ENCODE data around the gene CDH26. TPM values are rescaled to one million over a fixed set of nuclear protein-coding genes. Genes with fewer than 3 reads are reported as not detected.

Gene CDH26
- total RNA-seq, 2 donors from 2014 or later = 0.26 to 0.33 TPM

- intact Hi-C loops (cut with DNase I) = no loop called here
- Histone ChIP-seq H3K9me3 (no peaks in the 10 kb centered on the region), H3K27ac (no peak overlapping the region), H3K4me1 (no peaks in the 10 kb centered on the region), H3K36me3 (replicated peaks in 1 of 2; ENCODE audit: insufficient read depth in 1 of 2, low read depth in 2 of 2) (no peaks in the 10 kb centered on the region), H3K4me3 (no peak overlapping the region), H3K27me3 (no peaks in the 10 kb centered on the region)
- ATAC-seq = no peak
- no peak for DNase-seq
- no peak for TF ChIP-seq POLR2A (IDR thresholded peaks at IDR 0.05)
- TF ChIP-seq, protein P1, sequence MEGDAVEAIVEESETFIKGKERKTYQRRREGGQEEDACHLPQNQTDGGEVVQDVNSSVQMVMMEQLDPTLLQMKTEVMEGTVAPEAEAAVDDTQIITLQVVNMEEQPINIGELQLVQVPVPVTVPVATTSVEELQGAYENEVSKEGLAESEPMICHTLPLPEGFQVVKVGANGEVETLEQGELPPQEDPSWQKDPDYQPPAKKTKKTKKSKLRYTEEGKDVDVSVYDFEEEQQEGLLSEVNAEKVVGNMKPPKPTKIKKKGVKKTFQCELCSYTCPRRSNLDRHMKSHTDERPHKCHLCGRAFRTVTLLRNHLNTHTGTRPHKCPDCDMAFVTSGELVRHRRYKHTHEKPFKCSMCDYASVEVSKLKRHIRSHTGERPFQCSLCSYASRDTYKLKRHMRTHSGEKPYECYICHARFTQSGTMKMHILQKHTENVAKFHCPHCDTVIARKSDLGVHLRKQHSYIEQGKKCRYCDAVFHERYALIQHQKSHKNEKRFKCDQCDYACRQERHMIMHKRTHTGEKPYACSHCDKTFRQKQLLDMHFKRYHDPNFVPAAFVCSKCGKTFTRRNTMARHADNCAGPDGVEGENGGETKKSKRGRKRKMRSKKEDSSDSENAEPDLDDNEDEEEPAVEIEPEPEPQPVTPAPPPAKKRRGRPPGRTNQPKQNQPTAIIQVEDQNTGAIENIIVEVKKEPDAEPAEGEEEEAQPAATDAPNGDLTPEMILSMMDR (IDR thresholded peaks at IDR 0.05) = no peak
- WGBS, 2 donors = 90 to 92% methylated on average over 3 of the region's 3 CpGs
Measured at GRCh38 chr20:59999502-59999901, 41.3 kb downstream of the CDH26 start.

GRCh38 chr20:60000271-60001042, 42.2 kb downstream of the CDH26 start:
- TF ChIP-seq, protein P1 (IDR thresholded peaks at IDR 0.05) = no peak
- no peak for TF ChIP-seq POLR2A (IDR thresholded peaks at IDR 0.05)
- ATAC-seq (no peak), DNase-seq (no peak)
- Histone ChIP-seq H3K27ac (no peak overlapping the region), H3K27me3 (no peaks in the 10 kb centered on the region), H3K9me3 (no peaks in the 10 kb centered on the region), H3K36me3 (replicated peaks in 1 of 2; ENCODE audit: insufficient read depth in 1 of 2, low read depth in 2 of 2) (no peaks in the 10 kb centered on the region), H3K4me1 (no peaks in the 10 kb centered on the region), H3K4me3 (no peak overlapping the region)
- intact Hi-C loops (cut with DNase I) = no loop called here
- 76 to 82% methylated on average over 8 of the region's 8 CpGs for WGBS, 2 donors

- no peak for TF ChIP-seq POLR2A (IDR thresholded peaks at IDR 0.05)
- TF ChIP-seq, protein P1 (IDR thresholded peaks at IDR 0.05) = no peak
- Histone ChIP-seq H3K4me3 (no peak overlapping the region), H3K36me3 (replicated peaks in 1 of 2; ENCODE audit: insufficient read depth in 1 of 2, low read depth in 2 of 2) (no peaks in the 10 kb centered on the region), H3K27ac (no peak overlapping the region), H3K4me1 (no peaks in the 10 kb centered on the region), H3K9me3 (no peaks in the 10 kb centered on the region), H3K27me3 (no peaks in the 10 kb centered on the region)
- DNase-seq (no peak), ATAC-seq (no peak)
- 74 to 79% methylated on average over 11 of the region's 11 CpGs for WGBS, 2 donors
- intact Hi-C loops (cut with DNase I) = no loop called here
Measured at GRCh38 chr20:60001108-60001507, 42.9 kb downstream of the CDH26 start.

GRCh38 chr20:60003776-60004175, 45.6 kb downstream of the CDH26 start:
- no peaks in the 10 kb centered on the region for H3K9me3 ChIP-seq
- no peak overlapping the region for H3K27ac ChIP-seq
- no peak overlapping the region for H3K4me3 ChIP-seq
- 85 to 95% methylated on average over 4 of the region's 4 CpGs for WGBS, 2 donors
- TF ChIP-seq, protein P1 (IDR thresholded peaks at IDR 0.05) = no peak
- TF ChIP-seq POLR2A (IDR thresholded peaks at IDR 0.05) = no peak
- no peaks in the 10 kb centered on the region for H3K4me1 ChIP-seq
- DNase-seq (no peak), ATAC-seq (no peak)
- no peaks in the 10 kb centered on the region for H3K36me3 ChIP-seq (replicated peaks in 1 of 2; ENCODE audit: insufficient read depth in 1 of 2, low read depth in 2 of 2)
- intact Hi-C loops (cut with DNase I) = no loop called here
- no peaks in the 10 kb centered on the region for H3K27me3 ChIP-seq

- DNase-seq (no peak), ATAC-seq (no peak)
- H3K9me3 ChIP-seq = no peaks in the 10 kb centered on the region
- H3K36me3 ChIP-seq (replicated peaks in 1 of 2; ENCODE audit: insufficient read depth in 1 of 2, low read depth in 2 of 2) = no peaks in the 10 kb centered on the region
- no peak overlapping the region for H3K27ac ChIP-seq
- H3K4me1 ChIP-seq = no peaks in the 10 kb centered on the region
- intact Hi-C loops (cut with DNase I) = no loop called here
- no peaks in the 10 kb centered on the region for H3K27me3 ChIP-seq
- 85 to 88% methylated on average over 4 of the region's 4 CpGs for WGBS, 2 donors
- H3K4me3 ChIP-seq = no peak overlapping the region
- no peak for TF ChIP-seq POLR2A (IDR thresholded peaks at IDR 0.05)
- TF ChIP-seq, protein P1 (IDR thresholded peaks at IDR 0.05) = no peak
Measured at GRCh38 chr20:60006261-60006660, 48.0 kb downstream of the CDH26 start.

Data from body of pancreas (tissue), 4 donors.